MCF 10A (cell line): ENCODE measurements around the gene SUCLA2. TPM values are rescaled to one million over a fixed set of nuclear protein-coding genes. Genes with fewer than 3 reads are reported as not detected.

Experiments
- BruUV-seq: library from RNA; stranded (reverse); fragments of 400-500 nt; replicated peaks from 2 replicates; lab custom pipeline; 2021; lab: Mats Ljungman, UMichigan
- CTCF ChIA-PET: fragments of 300-600 bp; sonication (Branson Sonifier 250); formaldehyde crosslinking; extraction: SDS; loops from one replicate; lab custom pipeline; 2021; ENCODE audit warnings: antibody characterized with exemption, inconsistent platforms; lab: Yijun Ruan, JAX
- POLR2A ChIA-PET: fragments of 300-600, 350-650 bp; sonication (Branson Sonifier 250); formaldehyde crosslinking; extraction: SDS; loops from one replicate; lab custom pipeline; 2020; ENCODE audit warnings: antibody characterized with exemption, inconsistent platforms; lab: Yijun Ruan, JAX
- DNase-seq: peaks from one replicate; pipeline ENCODE4 v3.0.0-alpha.2; 2018; ENCODE audit not compliant: unreplicated experiment
- H3K27ac Mint-ChIP-seq: one replicate; pipeline ENCODE4 v1.8.0; 2022; ENCODE audit warnings: mild to moderate bottlenecking, low read depth, mixed read lengths; ENCODE audit not compliant: unreplicated experiment
- H3K27me3 Mint-ChIP-seq: one replicate; pipeline ENCODE4 v1.8.0; 2022; ENCODE audit warnings: mixed read lengths; ENCODE audit not compliant: insufficient read depth, unreplicated experiment
- H3K36me3 Mint-ChIP-seq: one replicate; pipeline ENCODE4 v1.8.0; 2022; ENCODE audit warnings: mild to moderate bottlenecking, moderate library complexity, mixed read lengths; ENCODE audit not compliant: insufficient read depth, unreplicated experiment
- H3K4me1 Mint-ChIP-seq: one replicate; pipeline ENCODE4 v1.8.0; 2022; ENCODE audit warnings: mixed read lengths; ENCODE audit not compliant: insufficient read depth, unreplicated experiment
- H3K4me3 Mint-ChIP-seq: one replicate; pipeline ENCODE4 v1.8.0; 2022; ENCODE audit warnings: mild to moderate bottlenecking, moderate library complexity, mixed read lengths; ENCODE audit not compliant: unreplicated experiment
- H3K9me3 Mint-ChIP-seq: one replicate; pipeline ENCODE4 v1.8.0; 2022; ENCODE audit warnings: mixed read lengths; ENCODE audit not compliant: unreplicated experiment
- intact Hi-C: fragments of 100-400 bp; cut with micrococcal nuclease; formaldehyde crosslinking; loops from 2 replicates; pipeline ENCODE4 v1.14.1; 2022
- total RNA-seq: library from RNA; stranded (reverse); gene quantifications from 2 replicates; pipeline ENCODE4 v1.2.3, GENCODE V29; 2022
- TF ChIP-seq, protein P1 (sequence below): fragments of 200-600 bp; IDR thresholded peaks from one replicate; pipeline ENCODE4 v1.8.0; 2022; ENCODE audit warnings: antibody characterized with exemption, mild to moderate bottlenecking; ENCODE audit not compliant: unreplicated experiment

Gene SUCLA2
- total RNA-seq, 1 experiment from 2014 or later, result 42.1 TPM

DNA sequence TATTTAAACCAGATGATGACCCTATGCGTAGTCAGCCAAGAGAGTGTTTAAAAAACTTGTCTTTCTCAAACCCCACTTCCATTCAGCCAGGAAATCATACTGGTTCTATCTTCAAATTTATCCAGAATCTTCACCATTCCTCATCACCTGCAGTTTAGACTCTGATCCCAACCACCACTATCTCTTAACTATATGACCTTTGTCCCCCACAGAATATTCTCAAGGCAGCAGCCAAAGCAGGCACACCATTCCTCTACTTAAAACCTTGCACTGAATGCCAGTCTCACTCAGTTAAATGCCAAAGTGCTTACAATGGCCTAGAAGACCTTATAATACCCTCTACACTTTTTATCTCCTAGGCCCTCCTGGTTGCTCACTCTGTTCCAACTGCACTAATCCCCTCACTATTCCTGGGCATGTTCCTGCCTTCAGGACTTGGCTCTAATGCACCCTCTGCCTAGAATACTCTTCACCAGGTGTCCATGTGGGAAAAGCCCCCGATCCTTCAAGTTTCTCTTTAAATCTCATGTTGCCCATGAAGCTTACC lies 10.1 kb downstream of the SUCLA2 start:
- no peak overlapping the region for H3K4me3 Mint-ChIP-seq
- intact Hi-C loops, result no loop called here
- no peak for DNase-seq
- H3K27me3 Mint-ChIP-seq, result no peaks in the 10 kb centered on the region
- peaks cover 73% of the 10 kb centered on the region for H3K36me3 Mint-ChIP-seq
- peaks cover 5% of the 10 kb centered on the region for H3K4me1 Mint-ChIP-seq
- H3K9me3 Mint-ChIP-seq, result no peaks in the 10 kb centered on the region
- CTCF ChIA-PET, result no interaction called here
- peak overlapping the region; percentile 65 for H3K27ac Mint-ChIP-seq
- TF ChIP-seq, protein P1, sequence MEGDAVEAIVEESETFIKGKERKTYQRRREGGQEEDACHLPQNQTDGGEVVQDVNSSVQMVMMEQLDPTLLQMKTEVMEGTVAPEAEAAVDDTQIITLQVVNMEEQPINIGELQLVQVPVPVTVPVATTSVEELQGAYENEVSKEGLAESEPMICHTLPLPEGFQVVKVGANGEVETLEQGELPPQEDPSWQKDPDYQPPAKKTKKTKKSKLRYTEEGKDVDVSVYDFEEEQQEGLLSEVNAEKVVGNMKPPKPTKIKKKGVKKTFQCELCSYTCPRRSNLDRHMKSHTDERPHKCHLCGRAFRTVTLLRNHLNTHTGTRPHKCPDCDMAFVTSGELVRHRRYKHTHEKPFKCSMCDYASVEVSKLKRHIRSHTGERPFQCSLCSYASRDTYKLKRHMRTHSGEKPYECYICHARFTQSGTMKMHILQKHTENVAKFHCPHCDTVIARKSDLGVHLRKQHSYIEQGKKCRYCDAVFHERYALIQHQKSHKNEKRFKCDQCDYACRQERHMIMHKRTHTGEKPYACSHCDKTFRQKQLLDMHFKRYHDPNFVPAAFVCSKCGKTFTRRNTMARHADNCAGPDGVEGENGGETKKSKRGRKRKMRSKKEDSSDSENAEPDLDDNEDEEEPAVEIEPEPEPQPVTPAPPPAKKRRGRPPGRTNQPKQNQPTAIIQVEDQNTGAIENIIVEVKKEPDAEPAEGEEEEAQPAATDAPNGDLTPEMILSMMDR, result no peak
- BruUV-seq, result no TSS peak
- POLR2A ChIA-PET, result interaction anchor here (0.7 to 1.3 kb wide), 3 partner anchors 34 to 1799 kb away, joined by 3 read pairs; no protein-coding TSS in a partner anchor

GRCh38 chr13:47990427-47990826 lies 10.6 kb downstream of the SUCLA2 start:
- no TSS peak for BruUV-seq

DNA sequence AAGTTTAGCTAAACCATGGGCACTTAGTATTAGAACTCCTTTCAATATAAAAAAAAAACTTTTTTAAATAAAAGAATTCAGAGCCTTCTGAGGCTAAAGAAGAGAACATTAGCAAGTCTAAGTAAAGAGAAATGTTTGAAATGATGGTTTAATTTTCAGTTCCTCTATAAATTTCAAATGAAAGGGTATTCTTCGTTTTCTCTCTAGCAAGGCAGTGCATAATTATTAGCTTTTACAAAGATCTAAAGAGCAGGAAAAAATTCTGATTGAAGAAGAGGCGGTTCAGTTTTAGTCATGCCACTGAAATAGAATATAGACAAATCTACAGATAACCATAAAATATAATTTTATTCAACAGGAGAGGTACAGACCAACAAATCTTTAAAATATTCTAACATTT lies 18.0 kb downstream of the SUCLA2 start:
- Mint-ChIP-seq H3K36me3 (peaks cover 54% of the 10 kb centered on the region), H3K4me3 (no peak overlapping the region), H3K27me3 (no peaks in the 10 kb centered on the region), H3K9me3 (peaks cover 8% of the 10 kb centered on the region), H3K27ac (no peak overlapping the region), H3K4me1 (no peaks in the 10 kb centered on the region)
- POLR2A ChIA-PET, result interaction anchor here (1.2 kb wide), 1 partner anchor 17 kb away, joined by 5 read pairs; no protein-coding TSS in a partner anchor
- no peak for DNase-seq
- TF ChIP-seq, protein P1, result no peak
- CTCF ChIA-PET, result interaction anchor here (0.6 to 1.2 kb wide), 3 partner anchors 55 to 119 kb away, joined by 4 to 5 read pairs (median 4); partner anchors contain the start of gene NUDT15
- intact Hi-C loops, result no loop called here
- BruUV-seq, result no TSS peak

More at GRCh38 chr13:47990427-47990826, 10.6 kb downstream of the SUCLA2 start:
- H3K4me1 Mint-ChIP-seq, result peaks cover 5% of the 10 kb centered on the region
- H3K4me3 Mint-ChIP-seq, result no peak overlapping the region
- peaks cover 76% of the 10 kb centered on the region for H3K36me3 Mint-ChIP-seq
- H3K9me3 Mint-ChIP-seq, result no peaks in the 10 kb centered on the region
- TF ChIP-seq, protein P1, result no peak
- no peaks in the 10 kb centered on the region for H3K27me3 Mint-ChIP-seq
- no peak for DNase-seq
- ChIA-PET POLR2A (interaction anchor here (0.6 kb wide), 1 partner anchor 17 kb away, joined by 3 read pairs; no protein-coding TSS in a partner anchor), CTCF (no interaction called here)
- no peak overlapping the region for H3K27ac Mint-ChIP-seq
- intact Hi-C loops, result no loop called here

- intact Hi-C loops, result no loop called here
- H3K27me3 Mint-ChIP-seq, result no peaks in the 10 kb centered on the region
- no peaks in the 10 kb centered on the region for H3K4me1 Mint-ChIP-seq
- TF ChIP-seq, protein P1, result no peak
- ChIA-PET CTCF (interaction anchor here (0.6 to 1.0 kb wide), 3 partner anchors 19 to 1195 kb away, joined by 3 to 4 read pairs (median 4); no protein-coding TSS in a partner anchor), POLR2A (no interaction called here)
- no TSS peak for BruUV-seq
- H3K27ac Mint-ChIP-seq, result no peak overlapping the region
- DNase-seq, result no peak
- H3K4me3 Mint-ChIP-seq, result no peak overlapping the region
- H3K36me3 Mint-ChIP-seq, result peaks cover 66% of the 10 kb centered on the region
- H3K9me3 Mint-ChIP-seq, result peaks cover 8% of the 10 kb centered on the region
Observed at GRCh38 chr13:47976325-47976724, 24.7 kb downstream of the SUCLA2 start.
